Gastroesophageal sphincter (tissue), 4 donors: Measurements from ENCODE around the gene NAALADL2. TPM values are rescaled to one million over a fixed set of nuclear protein-coding genes. Genes with fewer than 3 reads are reported as not detected.

Source experiments
- ATAC-seq: fragments of 150-250 bp; one replicate; pipeline ENCODE4 v1.9.1; 2016; ENCODE audit warnings: mild to moderate bottlenecking, moderate library complexity
- H3K27ac ChIP-seq, 4 donors: fragments of 200-600 bp; sonication (generic) in 3 of 4; 1 replicate in 3 of 4; 2 replicates in 1 of 4; pipeline ENCODE4 v1.5.1; 2016 to 2019
- H3K27me3 ChIP-seq: fragments of 200-600 bp; sonication (generic); one replicate; pipeline ENCODE4 v1.5.1; 2019
- H3K36me3 ChIP-seq, 2 donors: fragments of 200-600 bp; sonication (generic); one replicate each; pipeline ENCODE4 v1.5.1; 2019; ENCODE audit warnings: control low read depth in 1 of 2
- H3K4me1 ChIP-seq, 3 donors: fragments of 200-600 bp; sonication (generic); 1 replicate in 2 of 3; 2 replicates in 1 of 3; pipeline ENCODE4 v1.5.1; 2016 to 2019; ENCODE audit warnings: control low read depth in 2 of 3
- H3K4me3 ChIP-seq, 2 donors: fragments of 200-600 bp; sonication (generic); one replicate each; pipeline ENCODE4 v1.5.1; 2019; ENCODE audit warnings: mild to moderate bottlenecking in 1 of 2, moderate library complexity in 1 of 2
- H3K9me3 ChIP-seq, 3 donors: fragments of 200-600 bp; sonication (generic); one replicate each; pipeline ENCODE4 v1.5.1; 2017 to 2019; ENCODE audit warnings: control low read depth in 2 of 3
- EP300 ChIP-seq: sonication (generic); formaldehyde crosslinking; IDR thresholded peaks from one replicate; pipeline ENCODE4 v1.6.1; 2017; ENCODE audit warnings: antibody characterized with exemption, mild to moderate bottlenecking
- POLR2A ChIP-seq, 2 donors: fragments of 450-650 bp; IDR thresholded peaks; one replicate each; pipeline ENCODE4 v1.6.1; 2017; ENCODE audit warnings: antibody characterized with exemption in 2 of 2, mild to moderate bottlenecking in 2 of 2, moderate library complexity in 1 of 2
- POLR2AphosphoS5 ChIP-seq: sonication (generic); formaldehyde crosslinking; IDR thresholded peaks from one replicate; pipeline ENCODE4 v1.6.1; 2017; ENCODE audit warnings: antibody characterized with exemption
- WGBS, 2 donors: methylation state at CpG; one replicate each; pipeline ENCODE4 v1.1.5; 2018; ENCODE audit warnings: low coverage in 1 of 2; 5-methylcytosine and 5-hydroxymethylcytosine counted together
- total RNA-seq, 4 donors: library from RNA; depleted of rRNA; stranded (reverse); fragments of >200 nt; gene quantifications; one replicate each; pipeline ENCODE4 v1.1.0, GENCODE V29; 2016
- TF ChIP-seq, protein P1 (sequence below), 4 experiments: fragments of 200-600 bp in 2 of 4; fragments of 450-650 bp in 2 of 4; sonication (generic) in 1 of 4; IDR thresholded peaks; one replicate each; pipeline ENCODE4 v1.5.1; 2017 to 2019; ENCODE audit warnings: antibody characterized with exemption in 4 of 4, mild to moderate bottlenecking in 2 of 4, moderate library complexity in 2 of 4

NAALADL2 gene
- total RNA-seq, result 1 to 10 TPM; 3.1 to 7.4 (median 6.2) TPM

DNA sequence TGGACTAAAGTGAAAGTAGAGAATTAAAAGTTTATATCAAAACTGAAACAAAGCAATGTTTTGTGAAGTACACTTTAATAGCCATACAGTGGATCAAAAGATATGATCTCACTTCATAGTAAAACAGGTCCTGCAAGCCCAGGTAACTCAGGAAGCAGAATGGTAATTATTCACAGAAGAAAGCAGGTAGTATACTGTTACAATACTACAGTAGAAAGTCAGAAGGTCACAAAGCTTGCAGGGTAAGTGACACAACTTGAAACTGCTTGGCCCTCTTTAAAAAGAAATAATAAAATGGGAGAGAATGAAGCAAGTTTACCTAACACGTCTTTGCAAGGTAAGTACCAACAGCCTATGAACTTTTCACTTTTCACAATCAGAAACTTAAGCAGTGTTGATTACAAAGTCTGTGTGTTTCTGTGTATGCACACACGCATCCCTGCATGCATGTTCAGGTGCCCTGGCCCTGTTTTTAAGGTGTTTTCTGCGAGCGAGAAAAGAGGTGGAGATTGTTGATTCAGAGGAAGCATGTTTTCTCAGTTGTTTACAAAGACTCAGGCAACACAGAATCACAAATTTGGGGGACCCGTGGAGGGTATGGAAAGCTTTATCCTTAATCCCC lies at the start of gene NAALADL2:
TSS of gene NAALADL2 (plus strand) at position 221 of the 622 bp plus-strand sequence.
- ATAC-seq, result no peak
- no peaks in the 10 kb centered on the region for H3K4me1 ChIP-seq
- TF ChIP-seq POLR2AphosphoS5 (no peak), EP300 (no peak), POLR2A (IDR thresholded peaks at IDR 0.05) (no peak)
- TF ChIP-seq, protein P1, sequence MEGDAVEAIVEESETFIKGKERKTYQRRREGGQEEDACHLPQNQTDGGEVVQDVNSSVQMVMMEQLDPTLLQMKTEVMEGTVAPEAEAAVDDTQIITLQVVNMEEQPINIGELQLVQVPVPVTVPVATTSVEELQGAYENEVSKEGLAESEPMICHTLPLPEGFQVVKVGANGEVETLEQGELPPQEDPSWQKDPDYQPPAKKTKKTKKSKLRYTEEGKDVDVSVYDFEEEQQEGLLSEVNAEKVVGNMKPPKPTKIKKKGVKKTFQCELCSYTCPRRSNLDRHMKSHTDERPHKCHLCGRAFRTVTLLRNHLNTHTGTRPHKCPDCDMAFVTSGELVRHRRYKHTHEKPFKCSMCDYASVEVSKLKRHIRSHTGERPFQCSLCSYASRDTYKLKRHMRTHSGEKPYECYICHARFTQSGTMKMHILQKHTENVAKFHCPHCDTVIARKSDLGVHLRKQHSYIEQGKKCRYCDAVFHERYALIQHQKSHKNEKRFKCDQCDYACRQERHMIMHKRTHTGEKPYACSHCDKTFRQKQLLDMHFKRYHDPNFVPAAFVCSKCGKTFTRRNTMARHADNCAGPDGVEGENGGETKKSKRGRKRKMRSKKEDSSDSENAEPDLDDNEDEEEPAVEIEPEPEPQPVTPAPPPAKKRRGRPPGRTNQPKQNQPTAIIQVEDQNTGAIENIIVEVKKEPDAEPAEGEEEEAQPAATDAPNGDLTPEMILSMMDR (IDR thresholded peaks at IDR 0.05), result no peak
- no peaks in the 10 kb centered on the region for H3K36me3 ChIP-seq
- H3K9me3 ChIP-seq, result no peaks in the 10 kb centered on the region
- H3K27ac ChIP-seq, result no peak within 1 kb of the TSS
- no peak within 1 kb of the TSS for H3K4me3 ChIP-seq
- 61 to 79% methylated on average over 4 to 5 of the region's 5 CpGs for WGBS, 2 donors
- no peaks in the 10 kb centered on the region for H3K27me3 ChIP-seq

DNA sequence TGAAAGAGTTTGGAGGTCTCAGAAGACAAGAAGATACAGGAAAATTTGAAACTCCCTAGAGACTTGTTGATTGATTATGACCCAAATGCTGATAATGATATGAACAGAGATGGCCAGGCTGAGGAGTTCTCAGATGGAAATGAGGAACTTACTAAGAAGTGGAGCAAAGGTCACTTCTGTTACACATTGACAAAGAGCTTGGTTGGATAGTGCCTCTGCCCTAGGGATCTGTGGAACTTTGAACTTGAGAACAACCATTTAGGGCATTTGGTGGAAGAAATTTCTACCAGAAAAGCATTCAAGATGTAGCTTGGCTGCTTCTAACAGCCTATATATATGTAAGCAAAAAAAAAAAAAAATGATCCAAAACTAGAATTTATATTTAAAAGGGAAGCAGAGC lies 48.9 kb upstream of the NAALADL2 start:
- H3K27me3 ChIP-seq, result no peaks in the 10 kb centered on the region
- no peaks in the 10 kb centered on the region for H3K36me3 ChIP-seq
- H3K4me1 ChIP-seq, result no peaks in the 10 kb centered on the region
- ATAC-seq, result no peak
- no peak for TF ChIP-seq POLR2AphosphoS5
- TF ChIP-seq, protein P1 (IDR thresholded peaks at IDR 0.05), result no peak
- no peak for TF ChIP-seq POLR2A (IDR thresholded peaks at IDR 0.05)
- TF ChIP-seq EP300, result no peak
- H3K27ac ChIP-seq, result no peak overlapping the region
- no peak overlapping the region for H3K4me3 ChIP-seq
- H3K9me3 ChIP-seq, result no peaks in the 10 kb centered on the region

DNA sequence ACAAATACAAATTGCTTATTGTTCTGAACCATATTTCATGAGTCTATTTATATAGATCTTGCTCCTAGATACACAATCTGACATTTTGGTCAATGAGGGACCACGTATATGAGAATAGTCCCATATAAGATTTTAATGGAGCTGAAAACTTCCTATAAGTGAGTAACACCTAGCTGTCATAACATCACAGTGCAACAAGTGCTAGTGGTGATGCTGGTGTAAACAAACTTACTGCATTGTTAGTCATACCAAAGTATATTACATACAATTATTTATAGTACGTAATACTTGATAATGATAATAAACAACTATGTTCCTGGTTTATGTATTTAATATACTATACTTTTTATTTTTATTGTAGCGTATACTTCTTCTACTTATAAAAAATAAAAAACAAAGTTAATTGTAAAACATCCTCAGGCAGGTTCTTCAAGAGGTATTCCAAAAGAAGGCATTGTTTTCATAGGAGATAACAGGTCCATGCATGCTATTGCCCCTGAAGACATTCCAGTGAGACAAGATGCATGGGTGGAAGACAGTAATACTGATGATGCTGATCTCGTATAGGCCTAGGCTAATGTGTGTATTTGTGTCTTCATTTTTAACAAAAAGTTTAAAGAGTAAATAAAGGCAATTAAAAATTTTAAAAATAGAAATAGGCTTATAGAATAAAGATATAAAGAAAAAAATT lies 46.8 kb upstream of the NAALADL2 start:
- Histone ChIP-seq H3K36me3 (no peaks in the 10 kb centered on the region), H3K27me3 (no peaks in the 10 kb centered on the region), H3K4me3 (no peak overlapping the region), H3K4me1 (no peaks in the 10 kb centered on the region), H3K27ac (no peak overlapping the region), H3K9me3 (no peaks in the 10 kb centered on the region)
- 85 to 92% methylated on average over 4 of the region's 4 CpGs for WGBS, 2 donors
- TF ChIP-seq POLR2AphosphoS5 (no peak), EP300 (no peak), POLR2A (IDR thresholded peaks at IDR 0.05) (no peak)
- TF ChIP-seq, protein P1 (IDR thresholded peaks at IDR 0.05), result no peak
- no peak for ATAC-seq

DNA sequence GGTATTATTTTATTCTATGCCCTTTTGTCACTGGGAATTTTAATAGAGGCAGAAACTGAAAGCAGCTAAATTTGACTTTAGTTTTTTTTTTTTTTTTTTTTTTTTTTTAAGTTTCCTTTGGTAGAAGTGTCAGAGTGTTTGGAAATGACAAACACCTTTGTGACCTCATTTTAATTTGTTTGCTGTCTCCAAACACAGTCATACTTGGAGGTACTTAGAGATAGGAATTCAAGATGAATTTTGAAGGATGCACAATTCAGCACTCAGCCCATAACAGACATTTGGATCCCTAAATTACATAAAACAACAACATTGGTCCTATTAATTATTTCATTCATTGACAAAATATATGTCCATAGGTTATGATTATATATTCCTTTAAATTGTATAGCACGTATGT lies 43.4 kb upstream of the NAALADL2 start:
- 36 to 38% methylated on average over 1 of the region's 1 CpG for WGBS, 2 donors
- TF ChIP-seq, protein P1 (IDR thresholded peaks at IDR 0.05), result no peak
- TF ChIP-seq POLR2AphosphoS5 (no peak), EP300 (no peak), POLR2A (IDR thresholded peaks at IDR 0.05) (no peak)
- Histone ChIP-seq H3K36me3 (no peaks in the 10 kb centered on the region), H3K4me1 (no peaks in the 10 kb centered on the region), H3K4me3 (no peak overlapping the region), H3K27me3 (no peaks in the 10 kb centered on the region), H3K27ac (no peak overlapping the region), H3K9me3 (no peaks in the 10 kb centered on the region)
- ATAC-seq, result no peak

DNA sequence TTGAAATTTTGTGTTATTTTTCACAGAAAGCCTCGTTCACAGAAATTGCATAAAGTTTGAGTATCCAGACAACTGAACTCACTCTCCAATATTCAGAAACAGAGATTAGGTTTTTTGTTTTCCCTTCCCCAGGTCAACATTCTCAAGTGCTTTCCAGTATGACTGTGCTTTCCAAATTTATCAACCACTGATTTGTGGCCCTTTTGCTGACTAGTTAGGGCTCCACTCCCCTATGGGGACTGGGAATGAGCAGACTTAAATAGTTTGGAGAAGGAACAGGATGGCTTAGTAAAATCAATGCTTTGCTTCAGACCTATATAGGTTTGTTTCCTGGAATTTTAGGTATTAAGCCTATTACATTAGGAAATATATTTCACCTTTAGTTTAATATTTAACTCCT lies 38.2 kb upstream of the NAALADL2 start:
- H3K27ac ChIP-seq, result no peak overlapping the region
- H3K36me3 ChIP-seq, result no peaks in the 10 kb centered on the region
- no peaks in the 10 kb centered on the region for H3K9me3 ChIP-seq
- H3K27me3 ChIP-seq, result no peaks in the 10 kb centered on the region
- no peak for ATAC-seq
- no peak overlapping the region for H3K4me3 ChIP-seq
- 82 to 100% methylated on average over 1 of the region's 1 CpG for WGBS, 2 donors
- TF ChIP-seq, protein P1 (IDR thresholded peaks at IDR 0.05), result no peak
- no peak for TF ChIP-seq POLR2AphosphoS5
- TF ChIP-seq POLR2A (IDR thresholded peaks at IDR 0.05), result no peak
- TF ChIP-seq EP300, result no peak
- H3K4me1 ChIP-seq, result no peaks in the 10 kb centered on the region
